ENCODE measurements around the gene RNF113B. TPM values are rescaled to one million over a fixed set of nuclear protein-coding genes. Genes with fewer than 3 reads are reported as not detected.

RNF113B gene
- total and polyA plus RNA-seq, 10 donors = not detected

DNA sequence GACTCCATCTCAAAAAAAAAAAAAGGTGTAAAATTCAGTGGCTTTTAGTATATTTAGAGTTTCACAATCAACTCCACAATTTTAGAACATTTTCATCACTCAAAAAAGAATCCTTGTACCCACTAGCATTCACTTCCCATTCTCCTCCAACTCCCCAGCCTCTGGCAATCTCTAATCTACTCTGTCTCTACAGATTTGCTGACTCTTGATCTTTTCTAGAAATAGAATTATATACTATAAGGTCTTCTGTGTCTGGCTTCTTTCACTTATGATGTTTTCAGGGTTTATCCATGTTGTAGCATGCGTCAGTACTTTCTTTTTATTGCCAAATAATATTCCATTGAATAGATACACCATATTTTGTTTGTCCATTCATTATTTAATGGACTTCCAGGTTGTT is 42.2 kb downstream of the RNF113B start:
- intact Hi-C loops (cut with DNase I; ENCODE audit: low total_unique reads) = no loop called here
- TF ChIP-seq POLR2AphosphoS5 (IDR thresholded peaks at IDR 0.05) (no peak), POLR2A (IDR thresholded peaks at IDR 0.05) (no peak)
- TF ChIP-seq, protein P1, sequence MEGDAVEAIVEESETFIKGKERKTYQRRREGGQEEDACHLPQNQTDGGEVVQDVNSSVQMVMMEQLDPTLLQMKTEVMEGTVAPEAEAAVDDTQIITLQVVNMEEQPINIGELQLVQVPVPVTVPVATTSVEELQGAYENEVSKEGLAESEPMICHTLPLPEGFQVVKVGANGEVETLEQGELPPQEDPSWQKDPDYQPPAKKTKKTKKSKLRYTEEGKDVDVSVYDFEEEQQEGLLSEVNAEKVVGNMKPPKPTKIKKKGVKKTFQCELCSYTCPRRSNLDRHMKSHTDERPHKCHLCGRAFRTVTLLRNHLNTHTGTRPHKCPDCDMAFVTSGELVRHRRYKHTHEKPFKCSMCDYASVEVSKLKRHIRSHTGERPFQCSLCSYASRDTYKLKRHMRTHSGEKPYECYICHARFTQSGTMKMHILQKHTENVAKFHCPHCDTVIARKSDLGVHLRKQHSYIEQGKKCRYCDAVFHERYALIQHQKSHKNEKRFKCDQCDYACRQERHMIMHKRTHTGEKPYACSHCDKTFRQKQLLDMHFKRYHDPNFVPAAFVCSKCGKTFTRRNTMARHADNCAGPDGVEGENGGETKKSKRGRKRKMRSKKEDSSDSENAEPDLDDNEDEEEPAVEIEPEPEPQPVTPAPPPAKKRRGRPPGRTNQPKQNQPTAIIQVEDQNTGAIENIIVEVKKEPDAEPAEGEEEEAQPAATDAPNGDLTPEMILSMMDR (IDR thresholded peaks at IDR 0.05 in 8 of 11, conservative IDR thresholded peaks at IDR 0.05 in 3 of 11) = no peak

DNA sequence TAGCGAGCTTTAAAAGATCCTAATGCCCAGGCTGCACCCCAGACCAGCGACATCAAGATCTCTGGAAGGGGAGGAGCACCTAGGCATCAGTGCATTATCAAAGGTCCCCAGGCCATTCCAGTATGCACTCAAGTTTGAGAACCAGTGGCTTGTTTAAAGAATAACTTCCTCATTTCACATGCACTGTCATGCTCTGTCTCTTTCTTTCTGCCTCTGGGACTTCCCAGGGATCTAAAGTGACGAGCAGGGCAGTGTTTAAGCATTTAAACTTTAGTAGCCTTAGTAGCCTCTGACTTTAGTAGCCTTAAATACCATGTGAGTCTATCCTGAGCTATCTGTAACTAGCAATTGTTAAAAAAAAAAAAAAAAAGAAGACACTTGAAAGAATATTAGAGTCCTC is 43.1 kb downstream of the RNF113B start:
- intact Hi-C loops (cut with DNase I; ENCODE audit: low total_unique reads) = no loop called here
- Histone ChIP-seq H3K4me3 (no peak overlapping the region), H3K36me3 (no peaks in the 10 kb centered on the region), H3K27ac (no peak overlapping the region), H3K4me1 (peaks cover 0 to 7% (median 0%) of the 10 kb centered on the region in 6 donors), H3K9me3 (peaks cover 0 to under 1% (median 0%) of the 10 kb centered on the region in 8 donors), H3K27me3 (replicated peaks in 1 of 7) (peaks cover 0 to 6% (median 0%) of the 10 kb centered on the region in 7 donors)
- DNase-seq = no peak
- WGBS, 5 donors = 31 to 50% (median 45%) methylated on average over 3 of the region's 3 CpGs
- no peak for TF ChIP-seq POLR2AphosphoS5 (IDR thresholded peaks at IDR 0.05)
- TF ChIP-seq POLR2A (IDR thresholded peaks at IDR 0.05) = no peak
- TF ChIP-seq, protein P1 (IDR thresholded peaks at IDR 0.05 in 8 of 11, conservative IDR thresholded peaks at IDR 0.05 in 3 of 11) = no peak

More for the DNA sequence above, 42.2 kb downstream of the RNF113B start:
- WGBS, 5 donors = 85 to 98% (median 91%) methylated on average over 1 of the region's 1 CpG
- Histone ChIP-seq H3K36me3 (no peaks in the 10 kb centered on the region), H3K27me3 (replicated peaks in 1 of 7) (peaks cover 0 to 8% (median 0%) of the 10 kb centered on the region in 7 donors), H3K9me3 (no peaks in the 10 kb centered on the region), H3K4me3 (no peak overlapping the region), H3K27ac (no peak overlapping the region), H3K4me1 (peaks cover 0 to 7% (median 0%) of the 10 kb centered on the region in 6 donors)
- no peak for DNase-seq

DNA sequence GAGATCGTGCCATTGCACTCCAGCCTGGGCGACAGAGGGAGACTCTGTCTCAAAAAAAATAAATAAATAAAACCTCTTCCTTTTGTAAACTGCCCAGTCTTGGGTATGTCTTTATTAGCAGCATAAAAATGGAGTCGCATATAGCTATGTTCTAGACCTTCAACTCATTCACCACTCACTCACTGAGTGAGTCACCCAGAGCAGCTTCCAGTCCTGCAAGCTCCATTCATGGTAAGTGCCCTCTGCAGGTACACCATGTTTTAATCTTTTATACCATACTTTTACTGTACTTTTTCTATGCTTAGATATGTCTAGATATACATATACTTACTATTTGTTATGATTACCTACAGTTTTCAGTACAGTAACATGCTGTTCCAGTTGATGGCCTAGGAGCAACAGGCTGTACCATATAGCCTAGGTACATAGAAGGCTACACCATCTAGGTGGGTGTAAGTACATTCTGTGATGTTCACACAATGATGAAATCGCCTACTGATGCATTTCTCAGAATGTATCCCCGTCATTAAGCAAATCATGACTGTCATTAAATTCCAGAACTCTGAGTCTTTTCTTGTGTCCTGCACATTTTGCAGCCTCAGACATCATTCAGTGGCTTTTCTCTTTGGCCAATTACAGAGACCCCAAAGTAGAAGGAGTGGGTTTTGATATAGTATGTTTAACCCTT is 47.9 kb downstream of the RNF113B start:
- no peak for DNase-seq
- Histone ChIP-seq H3K9me3 (peaks cover 0 to 15% (median 5%) of the 10 kb centered on the region in 8 donors), H3K36me3 (no peaks in the 10 kb centered on the region), H3K4me1 (peaks cover 0 to 6% (median 0%) of the 10 kb centered on the region in 6 donors), H3K27ac (no peak overlapping the region), H3K4me3 (no peak overlapping the region), H3K27me3 (replicated peaks in 1 of 7) (peaks cover 0 to 6% (median 0%) of the 10 kb centered on the region in 7 donors)
- TF ChIP-seq POLR2A (IDR thresholded peaks at IDR 0.05) (no peak), POLR2AphosphoS5 (IDR thresholded peaks at IDR 0.05) (no peak)
- TF ChIP-seq, protein P1 (IDR thresholded peaks at IDR 0.05 in 8 of 11, conservative IDR thresholded peaks at IDR 0.05 in 3 of 11) = no peak
- intact Hi-C loops (cut with DNase I; ENCODE audit: low total_unique reads) = no loop called here
- WGBS, 5 donors = 84 to 99% (median 95%) methylated on average over 5 of the region's 5 CpGs

Small RNA genes lying within 50 kb of the gene (microRNA-seq; reads per million reads assigned to microRNA genes)
- gene MIR3170 = 0 reads per million in 3 donors

Small RNA genes lying within 50 kb of the gene (small RNA-seq; reads per million reads assigned to genes)
- gene MIR3170 = 0 reads per million in 4 donors

Other genes starting within 250 kb of the RNF113B start
- 10 to 100 TPM; 61.9 to 97.7 (median 78.2) TPM for gene IPO5, start 223.6 kb downstream of the RNF113B start, total RNA-seq
- gene IPO5, start 223.6 kb downstream of the RNF113B start, polyA plus RNA-seq = 10 to 100 TPM; 17.8 to 23.9 (median 23.1) TPM
- 10 to 100 TPM; 26.5 to 60.9 (median 43.7) TPM for gene FARP1, start 34.2 kb downstream of the RNF113B start, total RNA-seq
- gene FARP1, start 34.2 kb downstream of the RNF113B start, polyA plus RNA-seq = 1 to 10 TPM; 3.7 to 6.5 (median 5.0) TPM

Data from spleen (tissue), 11 donors.